Peyer's patch (tissue), 4 donors: ENCODE data around the gene VWA5A. TPM values are rescaled to one million over a fixed set of nuclear protein-coding genes. Genes with fewer than 3 reads are reported as not detected.
A peak's percentile ranks its signal among the peaks of the same experiment; 100 is the strongest.

Experiments used
- DNase-seq, 3 donors: peaks; one replicate each; pipeline ENCODE4 v3.0.0-alpha.2; 2017 to 2019
- H3K27ac ChIP-seq, 4 donors: fragments of 200-600 bp; sonication (generic); one replicate each; pipeline ENCODE4 v1.5.1; 2016 to 2019
- H3K27me3 ChIP-seq, 2 donors: fragments of 200-600 bp; sonication (generic); one replicate each; pipeline ENCODE4 v1.5.1; 2019
- H3K36me3 ChIP-seq, 3 donors: fragments of 200-600 bp; sonication (generic); one replicate each; pipeline ENCODE4 v1.5.1; 2016 to 2019
- H3K4me1 ChIP-seq, 4 donors: fragments of 200-600 bp; sonication (generic); one replicate each; pipeline ENCODE4 v1.5.1; 2016 to 2019
- H3K4me3 ChIP-seq, 4 donors: fragments of 200-600 bp; sonication (generic); 1 replicate in 3 of 4; 2 replicates in 1 of 4; pipeline ENCODE4 v1.5.1; 2016 to 2019; ENCODE audit warnings: mild to moderate bottlenecking in 1 of 4
- H3K9me3 ChIP-seq, 4 donors: fragments of 200-600 bp; sonication (generic); one replicate each; pipeline ENCODE4 v1.5.1; 2016 to 2019; ENCODE audit warnings: mild to moderate bottlenecking in 1 of 4
- CTCF ChIP-seq, 6 experiments: fragments of 450-650 bp in 4 of 6; fragments of 200-600 bp in 2 of 6; sonication (generic) in 1 of 6; IDR thresholded peaks; one replicate each; pipeline ENCODE4 v1.5.1; 2017 to 2019; ENCODE audit warnings: antibody characterized with exemption in 6 of 6, mild to moderate bottlenecking in 3 of 6, moderate library complexity in 1 of 6
- POLR2A ChIP-seq, 2 donors: fragments of 450-650 bp; IDR thresholded peaks; one replicate each; pipeline ENCODE4 v1.5.1; 2017; ENCODE audit warnings: antibody characterized with exemption in 2 of 2, mild to moderate bottlenecking in 2 of 2, moderate library complexity in 2 of 2
- total RNA-seq, 4 donors: library from RNA; depleted of rRNA; stranded (reverse); fragments of >200 nt; gene quantifications; one replicate each; pipeline ENCODE4 v1.1.0, GENCODE V29; 2016

Gene VWA5A
- total RNA-seq, 4 donors from 2014 or later = 45.2 to 83.4 (median 62.6) TPM

- no peaks in the 10 kb centered on the region for H3K9me3 ChIP-seq
- TF ChIP-seq CTCF (IDR thresholded peaks at IDR 0.05) (no peak), POLR2A (IDR thresholded peaks at IDR 0.05) (no peak)
- DNase-seq = no peak
- H3K4me1 ChIP-seq = no peaks in the 10 kb centered on the region
- no peak overlapping the region for H3K4me3 ChIP-seq
- H3K27me3 ChIP-seq = no peaks in the 10 kb centered on the region
- H3K36me3 ChIP-seq = no peaks in the 10 kb centered on the region
- no peak overlapping the region for H3K27ac ChIP-seq
These were observed 20.5 kb upstream of the VWA5A start for GRCh38 chr11:124094731-124095130.

- H3K27ac ChIP-seq = no peak overlapping the region
- no peaks in the 10 kb centered on the region for H3K4me1 ChIP-seq
- H3K36me3 ChIP-seq = no peaks in the 10 kb centered on the region
- no peaks in the 10 kb centered on the region for H3K9me3 ChIP-seq
- H3K27me3 ChIP-seq = no peaks in the 10 kb centered on the region
- no peak for TF ChIP-seq CTCF (IDR thresholded peaks at IDR 0.05)
- TF ChIP-seq POLR2A (IDR thresholded peaks at IDR 0.05) = no peak
- no peak overlapping the region for H3K4me3 ChIP-seq
- no peak for DNase-seq
These were observed 18.9 kb upstream of the VWA5A start for GRCh38 chr11:124096364-124096763.

- H3K36me3 ChIP-seq = no peaks in the 10 kb centered on the region
- H3K27ac ChIP-seq = no peak overlapping the region
- H3K4me1 ChIP-seq = no peaks in the 10 kb centered on the region
- no peaks in the 10 kb centered on the region for H3K9me3 ChIP-seq
- TF ChIP-seq POLR2A (IDR thresholded peaks at IDR 0.05) (no peak), CTCF (IDR thresholded peaks at IDR 0.05) (no peak)
- no peak overlapping the region for H3K4me3 ChIP-seq
- no peak for DNase-seq
- H3K27me3 ChIP-seq = no peaks in the 10 kb centered on the region
These were observed 17.1 kb upstream of the VWA5A start for GRCh38 chr11:124098141-124098540.

GRCh38 chr11:124101737-124102136, 13.5 kb upstream of the VWA5A start:
- Histone ChIP-seq H3K4me1 (no peaks in the 10 kb centered on the region), H3K4me3 (no peak overlapping the region), H3K27me3 (no peaks in the 10 kb centered on the region), H3K9me3 (no peaks in the 10 kb centered on the region), H3K36me3 (no peaks in the 10 kb centered on the region), H3K27ac (no peak overlapping the region)
- TF ChIP-seq CTCF (IDR thresholded peaks at IDR 0.05) = no peak
- TF ChIP-seq POLR2A (IDR thresholded peaks at IDR 0.05) = no peak
- DNase-seq = no peak

- peak in 1 of 3 donors; percentile 73 for DNase-seq
- Histone ChIP-seq H3K36me3 (no peaks in the 10 kb centered on the region), H3K4me3 (no peak overlapping the region), H3K27me3 (no peaks in the 10 kb centered on the region), H3K9me3 (no peaks in the 10 kb centered on the region), H3K4me1 (no peaks in the 10 kb centered on the region), H3K27ac (no peak overlapping the region)
- TF ChIP-seq POLR2A (IDR thresholded peaks at IDR 0.05) = no peak
- TF ChIP-seq CTCF (IDR thresholded peaks at IDR 0.05) = peak in 3 of 6 experiments; percentile 61 to 65 (median 62)
These were observed 7.1 kb upstream of the VWA5A start for GRCh38 chr11:124108156-124108555.

- Histone ChIP-seq H3K27me3 (no peaks in the 10 kb centered on the region), H3K27ac (no peak overlapping the region), H3K4me1 (no peaks in the 10 kb centered on the region), H3K9me3 (no peaks in the 10 kb centered on the region), H3K4me3 (no peak overlapping the region), H3K36me3 (no peaks in the 10 kb centered on the region)
- DNase-seq = no peak
- TF ChIP-seq POLR2A (IDR thresholded peaks at IDR 0.05) (no peak), CTCF (IDR thresholded peaks at IDR 0.05) (no peak)
These were observed 5.9 kb upstream of the VWA5A start for GRCh38 chr11:124109377-124109776.
